Testis (tissue), 3 donors: ENCODE results near the gene KIFC3. TPM values are rescaled to one million over a fixed set of nuclear protein-coding genes. Genes with fewer than 3 reads are reported as not detected.

Source experiments
- DNase-seq: peaks from one replicate; pipeline ENCODE4 v3.0.0-alpha.2; 2019
- H3K27ac ChIP-seq, 2 donors: fragments of 200-600 bp; sonication (generic); one replicate each; pipeline ENCODE4 v1.5.1; 2019
- H3K27me3 ChIP-seq: fragments of 200-600 bp; sonication (generic); one replicate; pipeline ENCODE4 v1.5.1; 2019
- H3K36me3 ChIP-seq: fragments of 200-600 bp; sonication (generic); one replicate; pipeline ENCODE4 v1.5.1; 2017; ENCODE audit warnings: low read depth; ENCODE audit errors: missing control alignments
- H3K4me1 ChIP-seq: fragments of 200-600 bp; sonication (generic); one replicate; pipeline ENCODE4 v1.5.1; 2019
- H3K4me3 ChIP-seq, 2 donors: fragments of 200-600 bp; sonication (generic); one replicate each; pipeline ENCODE4 v1.5.1; 2017 to 2019
- H3K9me3 ChIP-seq: fragments of 200-600 bp; sonication (generic); one replicate; pipeline ENCODE4 v1.5.1; 2017
- POLR2A ChIP-seq: fragments of 450-650 bp; IDR thresholded peaks from one replicate; pipeline ENCODE4 v1.6.1; 2017; ENCODE audit warnings: antibody characterized with exemption, mild to moderate bottlenecking, moderate library complexity
- WGBS, 2 donors: methylation state at CpG; one replicate each; pipeline ENCODE4 v1.1.5; 2018; 5-methylcytosine and 5-hydroxymethylcytosine counted together
- intact Hi-C: fragments of 100-400 bp; cut with DNase I; formaldehyde crosslinking; loops from one replicate; pipeline ENCODE4 v1.15.1; 2023; ENCODE audit warnings: low total_unique reads
- polyA plus RNA-seq: library from polyadenylated mRNA; stranded (reverse); fragments of 350-450 nt; fragmentation: Illumina TruSeq; extraction: RNeasy Lipid Tissue Mini Kit (QIAGEN cat#74804); gene quantifications from one replicate; pipeline ENCODE4 v1.2.3, GENCODE V29; 2014; ENCODE audit warnings: low read depth, low replicate concordance; ENCODE audit not compliant: insufficient read depth
- total RNA-seq, 2 donors: library from RNA; depleted of rRNA; stranded (reverse); fragments of >200 nt; gene quantifications; one replicate each; pipeline ENCODE4 v1.2.3, GENCODE V29; 2016
- TF ChIP-seq, protein P1 (sequence below), 3 experiments: fragments of 450-650 bp in 2 of 3; fragments of 200-600 bp in 1 of 3; sonication (generic) in 1 of 3; IDR thresholded peaks; one replicate each; pipeline ENCODE4 v1.5.1; 2016 to 2019; ENCODE audit warnings: antibody characterized with exemption in 3 of 3, mild to moderate bottlenecking in 2 of 3, moderate library complexity in 1 of 3

Gene KIFC3
- total and polyA plus RNA-seq, 3 donors from 2014 or later, result 105 to 185 (median 137) TPM

DNA sequence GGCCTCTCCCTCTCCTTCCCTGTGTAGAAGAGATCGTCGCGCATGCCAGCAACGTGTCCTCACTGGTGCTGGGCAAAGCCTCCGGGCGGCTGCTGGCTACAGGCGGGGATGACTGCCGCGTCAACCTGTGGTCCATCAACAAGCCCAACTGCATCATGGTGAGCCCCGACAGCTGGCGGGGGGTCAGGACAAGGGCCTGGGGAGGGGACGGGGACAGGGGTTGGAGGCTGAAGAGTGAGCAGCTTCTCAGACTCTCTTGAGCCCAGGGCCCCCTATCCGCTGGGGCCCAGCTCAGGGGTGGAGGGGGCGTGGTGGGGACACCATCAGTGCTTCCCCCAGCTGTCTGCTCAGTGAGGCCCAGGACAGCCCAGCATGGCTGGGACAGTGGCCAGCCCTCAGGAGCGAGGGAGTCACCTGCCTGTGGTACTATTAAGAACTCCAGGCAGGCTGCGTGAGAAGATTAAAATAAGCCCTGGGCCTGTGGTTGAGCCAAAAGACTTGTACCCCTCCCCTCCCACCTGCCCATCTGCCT lies 60.6 kb downstream of the KIFC3 start:
- no peaks in the 10 kb centered on the region for H3K9me3 ChIP-seq
- WGBS, 2 donors, result 87 to 100% methylated on average over 1 to 16 of the region's 16 CpGs
- TF ChIP-seq, protein P1, sequence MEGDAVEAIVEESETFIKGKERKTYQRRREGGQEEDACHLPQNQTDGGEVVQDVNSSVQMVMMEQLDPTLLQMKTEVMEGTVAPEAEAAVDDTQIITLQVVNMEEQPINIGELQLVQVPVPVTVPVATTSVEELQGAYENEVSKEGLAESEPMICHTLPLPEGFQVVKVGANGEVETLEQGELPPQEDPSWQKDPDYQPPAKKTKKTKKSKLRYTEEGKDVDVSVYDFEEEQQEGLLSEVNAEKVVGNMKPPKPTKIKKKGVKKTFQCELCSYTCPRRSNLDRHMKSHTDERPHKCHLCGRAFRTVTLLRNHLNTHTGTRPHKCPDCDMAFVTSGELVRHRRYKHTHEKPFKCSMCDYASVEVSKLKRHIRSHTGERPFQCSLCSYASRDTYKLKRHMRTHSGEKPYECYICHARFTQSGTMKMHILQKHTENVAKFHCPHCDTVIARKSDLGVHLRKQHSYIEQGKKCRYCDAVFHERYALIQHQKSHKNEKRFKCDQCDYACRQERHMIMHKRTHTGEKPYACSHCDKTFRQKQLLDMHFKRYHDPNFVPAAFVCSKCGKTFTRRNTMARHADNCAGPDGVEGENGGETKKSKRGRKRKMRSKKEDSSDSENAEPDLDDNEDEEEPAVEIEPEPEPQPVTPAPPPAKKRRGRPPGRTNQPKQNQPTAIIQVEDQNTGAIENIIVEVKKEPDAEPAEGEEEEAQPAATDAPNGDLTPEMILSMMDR (IDR thresholded peaks at IDR 0.05), result no peak
- TF ChIP-seq POLR2A, result no peak

DNA sequence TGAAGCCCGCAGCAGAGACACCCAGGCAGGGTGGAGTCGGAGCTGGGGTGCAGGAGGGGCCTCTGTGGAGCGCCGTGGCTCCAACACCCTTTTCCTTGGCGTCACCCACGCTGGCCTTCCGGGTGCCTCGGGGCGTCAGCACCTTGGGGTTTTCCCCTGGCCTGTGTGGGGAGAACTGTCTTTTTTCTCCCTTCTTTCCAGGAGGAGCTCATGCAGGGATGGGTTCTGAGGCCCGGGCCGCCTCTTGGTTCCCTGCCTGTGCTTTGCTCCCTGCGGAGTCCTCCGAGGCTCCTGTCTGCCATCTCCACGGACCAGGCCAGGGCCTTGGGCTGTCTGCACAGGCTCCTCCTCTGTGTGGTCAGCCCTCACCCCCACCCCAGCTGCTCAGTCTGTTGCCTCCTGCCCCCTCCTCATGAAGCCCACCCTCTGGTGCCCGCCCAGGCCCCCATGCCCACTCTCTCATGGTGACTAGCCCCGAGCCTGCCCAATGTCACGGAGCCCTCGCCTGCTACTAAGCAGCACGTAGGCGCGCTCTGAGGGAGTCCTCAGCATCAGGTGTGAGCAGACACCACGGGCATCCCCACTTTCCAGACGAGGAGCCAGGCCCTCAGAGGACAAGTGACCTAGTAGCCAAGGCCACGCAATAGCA lies 61.7 kb downstream of the KIFC3 start:
- DNase-seq, result no peak
- H3K4me1 ChIP-seq, result peaks cover 5% of the 10 kb centered on the region
- no peaks in the 10 kb centered on the region for H3K9me3 ChIP-seq
- H3K27me3 ChIP-seq, result no peaks in the 10 kb centered on the region
- intact Hi-C loops, result no loop called here
- WGBS, 2 donors, result 96 to 97% methylated on average over 21 to 24 of the region's 24 CpGs
- H3K36me3 ChIP-seq, result no peaks in the 10 kb centered on the region
- no peak overlapping the region for H3K4me3 ChIP-seq
- H3K27ac ChIP-seq, result no peak overlapping the region
- no peak for TF ChIP-seq POLR2A

More for the DNA sequence above, 60.6 kb downstream of the KIFC3 start:
- intact Hi-C loops, result no loop called here
- H3K27me3 ChIP-seq, result no peaks in the 10 kb centered on the region
- no peak for DNase-seq
- H3K36me3 ChIP-seq, result no peaks in the 10 kb centered on the region
- no peak overlapping the region for H3K4me3 ChIP-seq
- H3K4me1 ChIP-seq, result peaks cover 4% of the 10 kb centered on the region
- H3K27ac ChIP-seq, result no peak overlapping the region

DNA sequence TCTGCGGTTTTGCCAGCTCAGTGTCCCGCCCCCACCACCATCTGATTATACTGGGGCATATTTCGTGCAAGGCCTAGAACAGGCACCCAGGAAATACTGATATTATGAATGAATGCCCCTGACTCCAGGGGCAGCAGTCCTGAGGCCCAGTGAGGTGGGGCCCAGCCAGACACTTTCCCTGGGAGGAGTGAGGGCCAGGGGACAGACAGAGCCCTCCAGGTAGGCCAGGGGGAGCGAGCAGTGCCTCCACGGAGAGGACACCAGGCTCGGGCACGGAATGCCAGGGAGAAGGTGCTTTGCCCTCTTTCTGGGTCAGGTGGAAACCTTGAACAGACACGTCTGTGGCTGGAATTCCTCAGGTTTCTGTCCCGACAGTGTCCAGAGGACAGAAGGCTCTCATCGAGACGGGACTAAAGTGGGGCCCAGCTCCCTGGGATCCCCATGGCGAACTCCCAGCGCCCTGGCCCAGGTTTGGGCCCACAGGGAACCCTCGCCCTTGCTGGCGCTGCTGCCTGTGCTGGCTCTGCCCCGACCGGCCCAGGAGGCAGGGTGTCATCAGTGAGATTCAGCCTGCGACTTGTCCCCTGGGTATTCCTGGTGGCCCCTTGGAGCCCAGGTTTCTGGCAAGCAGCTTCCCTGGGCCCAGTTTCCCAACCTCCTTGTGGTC lies 62.4 kb downstream of the KIFC3 start:
- no peak for DNase-seq
- Histone ChIP-seq H3K27me3 (no peaks in the 10 kb centered on the region), H3K27ac (no peak overlapping the region), H3K4me1 (peaks cover 5% of the 10 kb centered on the region), H3K4me3 (no peak overlapping the region), H3K36me3 (no peaks in the 10 kb centered on the region), H3K9me3 (no peaks in the 10 kb centered on the region)
- intact Hi-C loops, result no loop called here
- TF ChIP-seq POLR2A, result no peak
- TF ChIP-seq, protein P1 (IDR thresholded peaks at IDR 0.05), result no peak
- 91 to 97% methylated on average over 9 to 15 of the region's 18 CpGs for WGBS, 2 donors

DNA sequence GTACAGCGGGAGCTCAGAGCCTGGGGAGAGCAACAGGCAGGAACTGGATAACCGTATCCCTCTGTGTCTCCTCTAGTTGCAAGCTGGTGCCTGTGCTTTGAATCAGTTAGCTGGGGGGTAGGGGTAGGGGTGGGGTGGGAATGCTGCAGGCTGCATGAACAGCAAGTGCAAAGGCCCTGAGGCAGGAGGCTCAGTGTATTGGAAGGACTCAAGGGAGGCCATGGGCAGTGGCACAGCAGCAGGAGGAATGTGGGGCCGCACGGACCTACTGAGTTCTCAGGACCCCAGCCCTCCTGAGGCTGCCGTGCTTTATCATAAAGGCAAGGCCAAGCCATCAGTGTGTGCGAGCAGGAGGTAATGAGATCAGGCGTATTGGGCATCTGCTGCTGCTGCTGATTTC lies 63.4 kb downstream of the KIFC3 start:
- TF ChIP-seq, protein P1 (IDR thresholded peaks at IDR 0.05), result no peak
- no peak for TF ChIP-seq POLR2A
- no peak for DNase-seq
- 95% methylated on average over 7 of the region's 7 CpGs; no CpG with 5 or more reads in 1 of the 2 donors for WGBS, 2 donors
- H3K27ac ChIP-seq, result no peak overlapping the region
- H3K27me3 ChIP-seq, result no peaks in the 10 kb centered on the region
- intact Hi-C loops, result no loop called here
- H3K4me3 ChIP-seq, result no peak overlapping the region
- no peaks in the 10 kb centered on the region for H3K9me3 ChIP-seq
- no peaks in the 10 kb centered on the region for H3K36me3 ChIP-seq
- peaks cover 5% of the 10 kb centered on the region for H3K4me1 ChIP-seq
